HepG2 (cell line): ENCODE results near the gene NME8. TPM values are rescaled to one million over a fixed set of nuclear protein-coding genes. Genes with fewer than 3 reads are reported as not detected.

Experiments used
- BRD4 ChIP-seq: sonication (generic); formaldehyde crosslinking; IDR thresholded peaks from 2 replicates; pipeline ENCODE4 v1.4.0; 2020; ENCODE audit warnings: missing genetic modification reagents
- CENPT ChIP-seq: sonication (generic); formaldehyde crosslinking; IDR thresholded peaks from 2 replicates; pipeline ENCODE4 v1.8.0; 2022; ENCODE audit warnings: low read depth, mild to moderate bottlenecking, moderate library complexity, missing genetic modification reagents
- ELK4 ChIP-seq: sonication (generic); formaldehyde crosslinking; IDR thresholded peaks from 2 replicates; pipeline ENCODE4 v1.9.0; 2021; ENCODE audit warnings: missing genetic modification reagents, borderline replicate concordance
- GATAD1 ChIP-seq: IDR thresholded peaks from 2 replicates; pipeline ENCODE4 v1.6.1; 2016; ENCODE audit warnings: missing genetic modification reagents, missing compliant biosample characterization
- MTA3 ChIP-seq: sonication (generic); formaldehyde crosslinking; IDR thresholded peaks from 2 replicates; pipeline ENCODE4 v1.4.0; 2020; ENCODE audit warnings: missing genetic modification reagents
- NFKB2 ChIP-seq: sonication (generic); formaldehyde crosslinking; IDR thresholded peaks from 2 replicates; pipeline ENCODE4 v1.4.0; 2020; ENCODE audit warnings: missing genetic modification reagents, borderline replicate concordance
- ZBTB20 ChIP-seq: sonication (generic); formaldehyde crosslinking; IDR thresholded peaks from 2 replicates; pipeline ENCODE4 v1.8.1; 2023; ENCODE audit warnings: missing genetic modification reagents, low read depth, mild to moderate bottlenecking, borderline replicate concordance
- ZBTB40 ChIP-seq, 2 experiments: fragments of 450-650 bp in 1 of 2; sonication (generic) in 1 of 2; formaldehyde crosslinking in 1 of 2; IDR thresholded peaks; 2 replicates each; pipeline versions ENCODE4 v1.6.1 to v1.8.0; 2016 to 2022; ENCODE audit warnings: antibody characterized with exemption in 1 of 2, mild to moderate bottlenecking in 1 of 2, missing genetic modification reagents in 1 of 2
- ZNF24 ChIP-seq: fragments of 450-650 bp; IDR thresholded peaks from 2 replicates; pipeline ENCODE4 v1.6.1; 2017; ENCODE audit warnings: antibody characterized with exemption, mild to moderate bottlenecking
- polyA plus RNA-seq, 8 experiments: library from polyadenylated mRNA; depleted of rRNA in 3 of 8; stranded (reverse) in 7 of 8; unstranded in 1 of 8; fragments of >200 nt; fragmentation: Illumina TruSeq in 4 of 8; extraction: Trizol in 4 of 8; gene quantifications; 2 replicates each; pipeline versions ENCODE4 v1.2.1 to v1.2.3, GENCODE V29; 2011 to 2016; ENCODE audit warnings: low read depth in 4 of 8, missing spikeins in 1 of 8, mixed read lengths in 1 of 8; ENCODE audit not compliant: insufficient read depth in 1 of 8
- total RNA-seq, 5 experiments: library from RNA; depleted of rRNA; stranded (reverse); fragments of >200 nt; fragmentation: Illumina TruSeq; extraction: Trizol; gene quantifications; 2 replicates each; pipeline ENCODE4 v1.2.3, GENCODE V29; 2016; ENCODE audit warnings: low read depth in 1 of 5
- TF ChIP-seq, protein P1 (sequence below): sonication (generic); formaldehyde crosslinking; IDR thresholded peaks from 2 replicates; pipeline ENCODE4 v1.5.0; 2020; ENCODE audit warnings: missing genetic modification reagents, mild to moderate bottlenecking, borderline replicate concordance
- TF ChIP-seq, protein P2 (sequence below): sonication (generic); formaldehyde crosslinking; IDR thresholded peaks from 2 replicates; pipeline ENCODE4 v1.5.0; 2020; ENCODE audit warnings: mild to moderate bottlenecking, missing genetic modification reagents, borderline replicate concordance
- TF ChIP-seq, protein P3 (sequence below): sonication (generic); formaldehyde crosslinking; IDR thresholded peaks from 2 replicates; pipeline ENCODE4 v1.8.1; 2023; ENCODE audit warnings: mild to moderate bottlenecking, missing genetic modification reagents, borderline replicate concordance

The NME8 gene
- total and polyA plus RNA-seq, 2 of the 13 experiments (the other 11 are each of a cell fraction or from before 2014, with no cell fraction given) = not detected

DNA sequence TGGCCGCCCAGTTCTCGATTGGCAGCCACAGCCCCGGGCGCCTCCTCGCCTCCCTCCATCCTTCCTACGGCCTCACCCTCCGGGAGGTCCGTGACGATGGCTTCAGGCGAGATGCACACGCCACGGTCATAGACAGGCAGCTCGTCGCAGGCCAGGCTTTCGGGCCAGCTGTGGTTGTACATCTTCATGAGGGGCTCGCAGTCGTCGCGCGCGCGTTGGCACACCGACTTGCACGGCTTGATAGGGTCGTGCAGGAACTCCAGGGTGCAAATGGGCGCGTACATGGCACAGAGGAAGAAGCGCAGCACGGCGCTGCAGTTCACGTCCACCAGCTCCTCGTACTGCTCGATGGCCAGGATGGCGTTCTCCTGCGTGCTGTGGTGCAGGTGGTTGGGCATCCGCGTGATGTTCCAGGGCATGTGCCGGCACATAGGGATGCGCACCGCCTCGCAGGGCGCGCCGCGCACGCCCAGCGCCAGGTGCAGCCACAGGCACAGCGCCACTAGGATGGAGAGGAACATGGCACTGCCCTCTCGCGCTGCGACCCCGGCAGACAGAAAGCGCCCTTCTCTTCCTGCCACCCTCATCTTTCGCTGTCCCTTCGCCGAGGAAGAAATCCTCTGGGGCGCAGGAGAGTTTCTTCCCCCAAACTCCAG, 67.7 kb downstream of the NME8 start (continued):
- TF ChIP-seq ZBTB40 (IDR thresholded peaks at IDR 0.05) (no peak), ZBTB40 (CRISPR knock-in tag; IDR thresholded peaks at IDR 0.05) (peak; percentile 71), CENPT (CRISPR knock-in tag) (0 out of 2 replicates have a peak, but pooled peaks have one; percentile 92), NFKB2 (CRISPR knock-in tag) (peak; percentile 58; the same call in 1 of the 2 replicates), GATAD1 (CRISPR knock-in tag) (no peak), MTA3 (CRISPR knock-in tag) (no peak), ZBTB20 (0 out of 2 replicates have a peak, but pooled peaks have one; percentile 33), ZNF24 (no peak), BRD4 (0 out of 2 replicates have a peak, but pooled peaks have one; percentile 18), ELK4 (CRISPR knock-in tag) (no peak)
- TF ChIP-seq, protein P1, sequence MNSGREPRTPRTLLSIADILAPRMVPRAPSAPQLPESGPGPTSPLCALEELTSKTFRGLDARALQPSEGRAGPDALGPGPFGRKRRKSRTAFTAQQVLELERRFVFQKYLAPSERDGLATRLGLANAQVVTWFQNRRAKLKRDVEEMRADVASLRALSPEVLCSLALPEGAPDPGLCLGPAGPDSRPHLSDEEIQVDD = 0 out of 2 replicates have a peak, but pooled peaks have one; percentile 59
- TF ChIP-seq, protein P2, sequence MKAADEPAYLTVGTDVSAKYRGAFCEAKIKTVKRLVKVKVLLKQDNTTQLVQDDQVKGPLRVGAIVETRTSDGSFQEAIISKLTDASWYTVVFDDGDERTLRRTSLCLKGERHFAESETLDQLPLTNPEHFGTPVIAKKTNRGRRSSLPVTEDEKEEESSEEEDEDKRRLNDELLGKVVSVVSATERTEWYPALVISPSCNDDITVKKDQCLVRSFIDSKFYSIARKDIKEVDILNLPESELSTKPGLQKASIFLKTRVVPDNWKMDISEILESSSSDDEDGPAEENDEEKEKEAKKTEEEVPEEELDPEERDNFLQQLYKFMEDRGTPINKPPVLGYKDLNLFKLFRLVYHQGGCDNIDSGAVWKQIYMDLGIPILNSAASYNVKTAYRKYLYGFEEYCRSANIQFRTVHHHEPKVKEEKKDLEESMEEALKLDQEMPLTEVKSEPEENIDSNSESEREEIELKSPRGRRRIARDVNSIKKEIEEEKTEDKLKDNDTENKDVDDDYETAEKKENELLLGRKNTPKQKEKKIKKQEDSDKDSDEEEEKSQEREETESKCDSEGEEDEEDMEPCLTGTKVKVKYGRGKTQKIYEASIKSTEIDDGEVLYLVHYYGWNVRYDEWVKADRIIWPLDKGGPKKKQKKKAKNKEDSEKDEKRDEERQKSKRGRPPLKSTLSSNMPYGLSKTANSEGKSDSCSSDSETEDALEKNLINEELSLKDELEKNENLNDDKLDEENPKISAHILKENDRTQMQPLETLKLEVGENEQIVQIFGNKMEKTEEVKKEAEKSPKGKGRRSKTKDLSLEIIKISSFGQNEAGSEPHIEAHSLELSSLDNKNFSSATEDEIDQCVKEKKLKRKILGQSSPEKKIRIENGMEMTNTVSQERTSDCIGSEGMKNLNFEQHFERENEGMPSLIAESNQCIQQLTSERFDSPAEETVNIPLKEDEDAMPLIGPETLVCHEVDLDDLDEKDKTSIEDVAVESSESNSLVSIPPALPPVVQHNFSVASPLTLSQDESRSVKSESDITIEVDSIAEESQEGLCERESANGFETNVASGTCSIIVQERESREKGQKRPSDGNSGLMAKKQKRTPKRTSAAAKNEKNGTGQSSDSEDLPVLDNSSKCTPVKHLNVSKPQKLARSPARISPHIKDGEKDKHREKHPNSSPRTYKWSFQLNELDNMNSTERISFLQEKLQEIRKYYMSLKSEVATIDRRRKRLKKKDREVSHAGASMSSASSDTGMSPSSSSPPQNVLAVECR = 0 out of 2 replicates have a peak, but pooled peaks have one; percentile 33
- TF ChIP-seq, protein P3, sequence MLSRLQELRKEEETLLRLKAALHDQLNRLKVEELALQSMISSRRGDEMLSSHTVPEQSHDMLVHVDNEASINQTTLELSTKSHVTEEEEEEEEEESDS (CRISPR knock-in tag) = no peak
